Activated CD8-positive, alpha-beta memory T cell treated with anti-CD3 and anti-CD28 coated beads, Interleukin-2, amount 50 U/mL, for 24 hours (primary cell): ENCODE data around the gene TESK2.
"Not testable (repeated sequence)": the region's sequence is repeated elsewhere in the genome, so short reads cannot be mapped to it uniquely, and the experiment has no call there.

ENCODE experiments used
- DNase-seq: peaks from one replicate; pipeline ENCODE4 v3.0.0-alpha.2; 2020; ENCODE audit errors: extremely low read depth

TESK2 gene

GRCh38 chr1:45412899-45413298, 78.1 kb downstream of the TESK2 start:
- no peak for DNase-seq

- no peak for DNase-seq
Observed at GRCh38 chr1:45411510-45411899, 79.5 kb downstream of the TESK2 start.

DNA sequence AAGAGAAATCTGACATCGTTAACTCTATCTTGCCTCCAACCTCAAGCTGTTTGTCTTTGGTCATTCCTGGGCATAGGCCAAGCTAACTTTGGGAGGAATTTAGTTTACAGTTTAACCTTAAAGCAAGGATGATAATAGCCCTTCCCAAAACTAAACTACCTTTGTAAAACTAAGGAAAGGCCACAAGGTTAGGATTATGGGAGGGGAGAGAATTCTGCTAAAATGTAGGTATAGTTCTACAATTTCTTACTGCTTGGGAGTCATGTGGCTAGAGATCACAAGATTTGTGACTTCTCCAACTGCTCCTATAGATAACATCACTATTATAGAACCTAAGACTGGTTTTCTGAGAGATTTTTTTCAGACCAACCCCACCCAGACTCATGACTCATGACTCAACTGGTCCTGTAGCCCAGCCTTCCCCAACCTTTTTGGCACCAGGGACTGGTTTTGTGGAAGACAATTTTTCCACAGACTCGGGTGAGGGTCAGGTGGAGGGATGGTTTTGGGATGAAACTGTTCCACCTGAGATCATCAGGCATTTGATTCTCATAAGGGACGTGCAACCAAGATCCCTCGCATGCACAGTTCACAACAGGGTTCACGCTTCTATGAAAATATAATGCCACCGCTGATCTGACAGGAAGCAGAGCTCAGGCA, 80.0 kb downstream of the TESK2 start:
- no peak for DNase-seq

DNA sequence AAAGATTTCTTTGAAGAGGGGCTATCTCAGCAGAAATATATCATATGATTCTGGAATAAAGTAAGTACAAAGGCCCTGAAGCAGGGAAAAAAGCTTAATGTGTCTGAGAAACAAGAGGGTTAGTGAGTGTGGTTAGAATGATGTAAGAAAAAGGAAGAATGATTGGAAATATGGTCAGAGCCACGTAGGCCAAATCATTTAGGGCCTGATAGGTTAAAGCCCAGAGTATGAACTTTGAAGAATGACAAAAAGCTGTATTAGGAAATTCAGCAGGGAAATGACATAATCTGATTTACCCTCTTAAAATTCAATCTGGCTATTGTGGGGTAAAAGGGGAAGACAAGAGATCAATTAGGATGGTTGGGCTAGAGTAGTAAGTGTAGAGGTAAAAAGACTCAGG, 81.7 kb downstream of the TESK2 start:
- DNase-seq, result no peak

DNA sequence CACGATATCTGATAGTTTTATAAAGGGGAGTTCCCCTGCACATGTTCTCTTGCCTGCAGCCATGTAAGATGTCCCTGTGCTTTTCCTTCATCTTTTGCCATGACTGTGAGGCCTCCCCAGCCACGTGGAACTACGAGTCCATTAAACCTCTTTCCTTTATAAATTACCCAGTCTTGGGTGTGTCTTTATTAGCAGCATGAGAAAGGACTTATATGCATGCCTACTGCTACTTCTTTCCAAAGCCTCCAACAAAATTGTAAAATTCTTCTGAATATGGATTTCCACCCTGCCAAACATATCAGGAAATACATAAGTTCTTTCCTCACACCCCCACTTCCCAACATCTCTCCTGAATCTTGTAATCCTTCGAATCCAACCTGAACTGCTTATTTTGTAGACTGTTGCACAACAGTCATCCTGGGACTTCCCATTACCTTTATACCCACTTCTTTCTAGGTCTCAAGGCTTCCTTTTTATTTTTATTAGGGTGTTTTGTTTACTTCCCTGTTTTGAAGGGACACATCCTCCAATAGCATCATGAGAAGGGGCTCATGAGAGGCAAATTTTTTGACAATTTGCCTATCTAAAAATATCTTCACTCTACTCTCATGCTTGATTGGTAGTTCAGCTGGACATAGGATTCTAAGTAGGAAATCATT, 83.2 kb downstream of the TESK2 start:
- DNase-seq, result no peak

- no peak for DNase-seq
Observed at GRCh38 chr1:45405636-45406035, 85.3 kb downstream of the TESK2 start.

- DNase-seq, result no peak
Observed at GRCh38 chr1:45403718-45404117, 87.2 kb downstream of the TESK2 start.

- DNase-seq, result no peak
Observed at GRCh38 chr1:45403298-45403697, 87.7 kb downstream of the TESK2 start.

- DNase-seq, result no peak
Observed at GRCh38 chr1:45401524-45401923, 89.4 kb downstream of the TESK2 start.

DNA sequence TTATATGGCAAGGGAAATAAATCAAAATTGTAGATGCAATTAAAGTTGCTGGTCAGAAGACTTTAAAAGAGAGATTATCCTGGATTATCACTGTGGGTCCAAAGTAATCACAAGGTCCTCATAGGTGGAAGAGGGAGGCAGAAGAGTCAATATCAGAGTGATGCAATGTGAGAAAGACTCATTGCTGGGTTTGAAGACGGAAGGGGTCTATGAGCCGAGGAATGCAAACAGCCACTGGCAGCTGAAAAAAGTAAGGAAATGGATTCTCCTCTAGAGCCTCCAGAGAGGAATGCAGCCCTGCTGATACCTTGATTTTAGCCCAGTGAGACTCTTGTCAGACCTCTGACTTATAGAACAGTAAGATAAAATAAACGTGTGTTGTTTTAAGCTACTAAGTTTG, 90.9 kb downstream of the TESK2 start:
- DNase-seq, result no peak

- DNase-seq, result no peak
Observed at GRCh38 chr1:45397285-45397684, 93.7 kb downstream of the TESK2 start.

DNA sequence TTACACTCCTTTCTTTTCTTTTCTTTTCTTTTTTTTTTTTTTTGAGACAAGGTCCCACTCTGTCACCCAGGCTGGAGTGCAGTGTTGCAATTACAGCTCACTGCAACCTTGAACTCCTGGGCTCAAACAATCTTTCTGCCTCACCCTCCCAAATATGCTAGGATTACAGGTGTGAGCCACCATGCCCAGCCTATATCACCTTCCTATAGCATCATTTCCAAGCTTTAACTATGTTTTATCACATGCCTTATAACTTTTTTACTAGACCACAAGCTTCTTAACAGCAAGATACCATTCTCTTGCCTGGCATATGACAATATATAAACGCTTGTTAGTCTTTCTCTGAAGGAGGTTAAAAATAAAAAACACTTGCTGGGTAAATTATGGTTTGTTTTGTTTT, 95.4 kb downstream of the TESK2 start:
- DNase-seq, result no peak

- DNase-seq, result no peak
Observed at GRCh38 chr1:45395051-45395450, 95.9 kb downstream of the TESK2 start.

GRCh38 chr1:45394342-45394741, 96.6 kb downstream of the TESK2 start:
- DNase-seq, result no peak

DNA sequence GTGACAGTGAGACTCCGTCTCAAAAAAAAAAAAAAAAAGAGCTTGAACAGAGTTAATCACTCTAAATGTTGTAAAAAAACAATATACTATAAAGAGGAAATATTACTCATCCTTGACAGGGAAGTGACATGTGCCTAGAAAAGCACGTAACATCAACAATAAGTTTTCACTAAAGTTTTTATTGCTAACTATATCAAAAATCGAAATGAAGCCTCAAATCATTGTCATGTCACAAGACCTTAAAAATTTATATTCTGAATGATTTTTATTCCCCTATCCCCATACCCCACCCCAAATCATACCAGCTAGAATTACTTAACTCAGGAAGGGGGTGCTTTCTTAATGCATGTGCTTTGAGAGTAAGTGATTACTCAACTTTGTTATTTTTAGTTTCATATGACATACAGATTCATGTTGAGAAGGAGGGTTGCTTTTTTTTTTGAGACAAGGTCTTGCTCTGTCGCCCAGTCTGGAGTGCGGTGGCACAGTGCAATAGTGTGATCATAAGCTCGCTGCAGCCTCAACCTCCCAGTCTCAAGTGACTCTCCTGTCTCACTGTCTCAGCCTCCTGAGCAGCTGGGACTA, 97.2 kb downstream of the TESK2 start:
- DNase-seq, result no peak

- no peak for DNase-seq
Observed at GRCh38 chr1:45386219-45386618, 104.7 kb downstream of the TESK2 start.

GRCh38 chr1:45385302-45385701, 105.7 kb downstream of the TESK2 start:
- DNase-seq, result no peak

DNA sequence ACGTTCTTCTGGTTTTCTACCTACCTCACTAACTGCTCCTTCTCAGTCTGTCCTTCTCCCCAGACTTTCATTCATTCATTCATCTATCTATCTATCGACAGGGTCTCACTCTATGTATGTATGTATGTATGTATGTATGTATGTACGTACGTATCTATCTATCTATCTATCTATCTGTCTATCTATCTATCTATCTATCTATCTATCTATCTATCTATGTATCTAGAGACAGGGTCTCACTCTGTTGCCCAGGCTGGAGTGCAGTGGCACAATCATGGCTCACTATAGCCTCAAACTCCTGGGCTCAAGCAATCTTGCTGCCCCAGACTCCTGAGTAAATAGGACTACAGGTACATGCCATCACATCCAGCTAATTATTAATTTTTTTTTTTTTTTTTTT, 106.8 kb downstream of the TESK2 start:
- not testable (repeated sequence) for DNase-seq

DNA sequence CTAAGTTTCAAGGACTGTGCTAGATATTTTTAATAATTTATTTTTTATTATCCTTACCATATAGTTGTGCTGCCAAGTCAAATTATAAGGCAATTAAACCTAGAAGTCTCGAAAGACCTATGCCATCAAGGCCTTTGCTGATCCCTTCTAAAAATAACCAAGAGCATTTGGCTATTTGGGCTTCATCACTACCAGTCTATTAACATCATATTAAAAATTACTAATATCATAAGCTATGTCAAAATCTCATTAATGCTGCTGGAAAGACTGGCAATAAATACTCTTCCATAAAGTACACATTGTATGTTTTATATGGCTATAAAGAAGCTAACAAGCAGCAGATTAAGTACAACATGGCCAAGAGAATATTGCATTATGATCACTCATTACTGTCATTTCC, 107.8 kb downstream of the TESK2 start:
- no peak for DNase-seq

DNA sequence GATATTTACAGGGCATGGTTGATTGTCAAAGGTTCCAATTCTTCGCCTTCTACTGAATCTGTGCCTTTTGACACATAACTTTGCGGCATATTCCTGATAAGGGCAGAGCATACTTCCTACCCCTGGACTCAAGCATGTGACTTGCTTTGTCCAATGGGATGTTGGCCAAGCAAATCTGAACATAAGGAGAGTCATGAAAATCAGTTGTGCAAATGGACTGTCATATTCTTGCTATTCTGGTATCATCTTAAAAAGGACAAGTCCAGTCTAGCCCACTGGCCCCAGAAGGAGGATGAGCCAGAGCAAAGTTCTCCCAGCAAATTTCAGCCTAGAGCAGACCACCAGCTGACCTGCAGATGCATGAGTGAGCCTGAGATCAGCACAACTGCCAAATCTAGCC, 109.7 kb downstream of the TESK2 start:
- DNase-seq, result no peak

- no peak for DNase-seq
Observed at GRCh38 chr1:45380730-45381129, 110.2 kb downstream of the TESK2 start.

- DNase-seq, result no peak
Observed at GRCh38 chr1:45380125-45380524, 110.8 kb downstream of the TESK2 start.

DNA sequence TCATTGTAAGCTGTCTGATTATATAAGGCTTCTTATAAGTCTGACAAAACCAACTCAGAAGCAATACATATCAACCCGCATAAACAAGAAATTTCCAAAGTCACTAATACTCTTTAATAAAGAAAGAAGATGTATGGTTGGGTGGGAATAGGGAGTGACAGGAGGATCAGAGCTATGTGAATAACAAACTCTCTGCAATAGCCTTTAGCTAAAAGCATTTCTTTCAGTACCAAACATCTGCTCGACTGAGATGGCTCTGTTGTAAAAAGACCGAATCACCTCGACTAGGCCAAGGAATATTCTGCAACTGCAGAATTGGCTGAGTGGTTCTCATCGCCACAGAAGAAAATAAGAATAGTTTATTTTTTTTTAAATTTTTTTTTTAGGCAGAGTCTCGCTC, 111.4 kb downstream of the TESK2 start:
- DNase-seq, result no peak

- no peak for DNase-seq
Observed at GRCh38 chr1:45378184-45378583, 112.8 kb downstream of the TESK2 start.
